Activated CD8-positive, alpha-beta memory T cell treated with anti-CD3 and anti-CD28 coated beads, Interleukin-2, amount 50 U/mL, for 24 hours (primary cell): ENCODE results near the gene BRDT.
"Not testable (repeated sequence)": the region's sequence is repeated elsewhere in the genome, so short reads cannot be mapped to it uniquely, and the experiment has no call there.

Experiments
- DNase-seq: peaks from one replicate; pipeline ENCODE4 v3.0.0-alpha.2; 2020; ENCODE audit errors: extremely low read depth

Gene BRDT

DNA sequence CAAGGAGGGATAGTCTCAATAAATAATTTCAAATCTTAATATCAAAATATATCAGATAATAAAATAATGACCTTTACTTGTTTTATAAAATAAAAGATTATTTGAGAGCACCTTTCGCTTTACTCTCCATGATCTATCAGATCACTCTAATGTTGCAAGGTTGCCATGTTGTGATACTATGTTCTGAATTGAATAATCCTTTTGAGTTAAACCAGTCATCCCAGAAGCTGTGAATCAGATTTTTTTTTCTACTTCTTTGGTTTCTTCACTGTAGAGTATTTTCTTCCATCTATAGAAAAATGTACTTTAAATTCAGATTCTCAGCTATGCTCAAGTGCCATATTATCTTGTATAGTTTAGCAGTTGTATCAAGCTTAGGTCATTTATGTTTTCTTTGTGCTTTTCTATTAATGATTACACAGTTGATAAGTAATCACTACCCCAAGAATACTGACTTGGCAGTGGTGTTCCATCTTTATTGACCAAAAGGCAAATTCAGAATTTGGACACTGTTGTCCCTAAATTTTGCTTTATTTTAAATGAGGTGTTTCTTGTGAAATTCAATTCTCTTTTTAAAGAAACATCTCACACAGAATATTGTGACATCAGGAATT, 32.9 kb downstream of the BRDT start:
- no peak for DNase-seq

GRCh38 chr1:91993256-91993655, 44.1 kb downstream of the BRDT start:
- no peak for DNase-seq

DNA sequence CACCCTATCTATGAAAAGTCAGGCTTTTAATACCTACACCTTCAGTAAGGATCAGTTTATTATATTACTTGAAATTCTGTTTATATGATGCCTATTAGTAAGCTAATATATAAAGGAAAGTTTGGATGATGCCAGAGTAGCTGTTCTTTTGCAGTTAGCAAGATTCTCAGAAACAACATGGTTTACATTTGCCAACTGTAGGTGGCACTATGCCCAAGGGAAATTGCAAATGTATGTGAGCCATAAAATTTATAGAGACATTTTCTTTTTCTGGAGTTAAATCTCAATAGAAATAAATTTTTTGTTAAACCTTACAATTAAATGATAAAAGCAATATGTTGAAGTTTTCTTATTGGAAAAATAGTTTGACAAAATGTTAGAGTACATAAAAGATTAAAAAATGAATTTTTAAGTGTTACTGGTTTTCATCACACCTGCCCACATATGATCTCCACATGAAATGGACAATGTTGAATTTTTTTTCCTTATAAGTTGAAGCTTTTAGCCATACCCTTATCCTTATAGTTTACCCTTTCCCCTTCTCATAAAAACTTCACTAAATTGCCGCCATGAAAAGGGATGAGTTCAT, 48.5 kb downstream of the BRDT start:
- DNase-seq, result no peak

DNA sequence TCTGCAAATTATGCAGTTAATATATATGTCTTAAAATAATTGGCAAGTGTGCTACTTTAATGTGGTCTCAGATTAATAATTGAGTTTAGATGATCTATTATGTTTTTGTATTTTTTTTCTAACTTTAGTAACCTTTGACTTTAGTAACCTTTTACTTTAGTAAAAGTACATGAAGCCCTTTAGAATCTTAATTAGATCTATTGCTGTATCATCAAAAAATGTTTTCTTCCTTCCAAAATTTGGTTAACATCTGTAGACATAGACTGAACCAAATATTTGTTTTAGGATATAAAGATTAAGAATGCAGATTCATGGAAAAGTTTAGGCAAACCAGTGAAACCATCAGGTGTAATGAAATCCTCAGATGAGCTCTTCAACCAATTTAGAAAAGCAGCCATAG, 54.9 kb downstream of the BRDT start:
- DNase-seq, result no peak

- DNase-seq, result no peak
These were observed 64.7 kb downstream of the BRDT start for GRCh38 chr1:92013923-92014322.

DNA sequence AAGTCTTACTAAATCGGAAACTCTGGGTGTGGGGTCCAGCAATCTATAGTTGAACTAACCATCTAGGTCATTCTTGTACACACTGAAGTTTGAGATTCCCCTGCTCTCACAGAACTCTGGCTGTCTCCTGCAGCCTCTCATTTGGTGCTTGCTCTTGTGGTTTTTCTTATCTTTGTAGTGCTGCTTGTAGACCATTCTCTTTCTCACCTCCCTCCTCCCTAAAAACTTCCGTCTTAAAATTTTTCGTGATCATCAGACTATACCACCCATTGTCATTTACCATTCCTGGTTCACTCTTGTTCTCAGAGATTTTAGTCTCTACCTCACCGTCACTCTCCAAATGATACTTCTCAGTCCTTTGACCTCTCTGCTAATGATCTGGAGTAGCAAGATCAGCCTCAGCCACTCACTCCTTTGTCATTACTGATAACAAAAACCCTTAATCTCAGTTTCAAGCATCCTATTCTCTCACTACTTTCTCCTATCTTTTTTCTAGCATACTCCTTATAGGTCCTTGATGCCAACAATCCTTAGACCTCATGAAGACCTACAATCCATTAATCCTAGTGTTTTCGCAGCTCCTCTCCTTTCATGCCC, 67.6 kb downstream of the BRDT start:
- no peak for DNase-seq

- DNase-seq, result no peak
These were observed 68.5 kb downstream of the BRDT start for GRCh38 chr1:92017656-92018055.

GRCh38 chr1:92026042-92026441, 76.8 kb downstream of the BRDT start:
- not testable (repeated sequence) for DNase-seq

DNA sequence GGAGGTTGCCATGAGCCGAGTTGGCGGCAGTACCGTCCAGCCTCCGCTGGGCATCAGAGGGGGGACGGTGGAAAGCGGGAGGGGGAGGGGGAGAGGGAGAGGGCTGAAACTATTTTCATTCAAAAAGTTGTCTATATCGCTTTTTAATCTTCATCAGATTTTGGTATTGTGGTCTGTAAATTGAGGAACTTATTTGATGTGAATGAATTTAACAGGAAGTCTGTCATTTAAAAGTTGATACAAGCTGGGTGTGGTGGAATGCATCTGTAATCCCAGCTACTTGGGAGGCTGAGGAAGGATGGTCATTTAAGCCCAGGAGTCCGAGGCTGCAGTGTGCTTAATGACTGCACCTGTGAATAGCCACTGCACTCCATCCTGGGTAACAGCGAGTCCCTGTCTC, 77.6 kb downstream of the BRDT start:
- DNase-seq, result no peak

DNA sequence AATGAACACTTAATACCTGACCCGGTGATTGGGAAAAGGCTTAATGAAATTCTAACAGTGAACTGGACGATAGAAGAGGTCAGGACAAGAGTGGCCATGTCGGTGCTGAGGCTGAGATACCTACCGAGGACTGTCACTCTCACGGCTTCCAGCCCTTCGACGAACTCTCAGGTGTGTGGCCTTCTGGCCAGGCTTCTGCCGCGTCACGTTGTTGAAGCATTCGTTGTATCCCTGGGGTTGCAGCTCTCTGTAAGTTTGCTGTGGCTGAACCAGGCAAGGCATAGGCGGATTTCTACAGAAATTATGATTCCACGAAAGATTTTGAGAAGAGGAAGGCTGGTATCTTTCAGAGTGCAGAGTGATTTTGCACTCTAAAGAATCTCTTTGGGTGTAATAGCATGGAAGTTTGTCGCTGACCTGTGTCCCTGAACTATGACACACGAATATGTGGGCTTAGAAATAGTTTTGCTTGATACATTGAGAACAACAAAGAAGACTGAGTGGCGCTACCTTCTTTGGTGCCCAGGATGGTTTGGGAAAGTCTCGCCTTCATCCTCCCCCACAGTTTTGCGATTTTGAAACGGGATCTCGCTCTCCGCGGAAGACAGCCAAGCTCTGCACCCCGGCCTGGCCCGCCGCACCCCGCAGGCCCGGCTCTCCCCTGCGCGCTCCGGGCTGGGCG, 80.2 kb downstream of the BRDT start:
- DNase-seq, result no peak

DNA sequence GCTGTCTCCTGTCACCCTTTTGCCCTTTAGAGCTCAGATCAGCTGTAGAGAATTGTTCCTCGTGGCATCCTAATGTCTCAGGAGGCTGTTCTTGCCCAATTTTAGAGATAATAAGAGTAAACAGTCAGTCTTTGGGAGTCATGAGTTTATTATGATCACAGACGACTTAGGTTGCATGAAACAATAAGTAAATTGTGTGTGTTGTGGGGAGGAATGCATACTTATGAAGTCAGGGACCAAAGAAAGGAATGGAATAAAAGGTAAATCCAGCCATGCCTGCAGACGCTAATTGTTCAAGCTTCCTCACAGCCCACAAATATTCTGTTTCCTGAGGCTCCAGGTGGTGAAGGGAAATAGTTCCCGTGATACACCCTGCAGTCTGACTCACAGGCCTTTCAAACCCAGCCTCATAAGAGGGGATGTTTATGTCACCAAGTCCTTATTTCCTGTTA, 81.5 kb downstream of the BRDT start:
- DNase-seq, result no peak

DNA sequence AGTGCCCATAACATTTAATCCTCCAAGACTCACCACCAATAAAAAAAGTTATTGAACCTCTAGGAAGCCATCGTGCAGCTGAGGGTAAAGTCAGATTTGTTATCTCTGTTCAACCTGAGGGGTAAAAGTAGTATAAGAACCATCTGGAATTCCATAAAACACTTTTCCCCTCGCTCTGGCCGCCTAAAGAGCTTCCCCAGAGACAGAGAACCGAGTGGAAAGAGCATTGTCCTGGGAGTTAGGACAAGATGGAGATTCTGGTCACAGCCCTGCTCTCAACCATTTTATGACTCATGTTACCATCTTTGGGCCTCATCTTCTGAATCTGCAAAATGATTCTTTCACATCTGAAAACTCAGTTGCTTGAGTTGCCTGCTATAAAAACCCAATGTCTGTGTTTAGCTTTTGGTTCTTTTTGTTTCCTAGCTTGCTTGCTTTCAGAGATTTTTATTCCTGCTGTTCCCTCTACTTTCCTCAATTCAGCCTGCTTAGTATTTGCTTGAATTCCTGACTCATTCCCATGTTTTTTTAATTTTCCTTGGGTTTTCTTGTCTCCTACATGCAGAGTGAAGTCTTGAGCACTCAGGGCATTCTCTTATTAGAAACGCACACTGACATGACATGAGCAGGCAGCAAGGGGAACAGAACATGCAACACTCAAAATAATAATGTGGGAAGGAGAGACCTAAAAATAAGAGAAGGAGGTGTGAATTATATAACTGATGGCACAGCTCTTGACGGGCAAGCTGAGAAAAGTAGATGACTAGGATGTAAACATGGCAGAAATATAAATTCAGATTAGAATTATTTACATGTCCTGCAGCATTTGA, 82.3 kb downstream of the BRDT start:
- no peak for DNase-seq

- no peak for DNase-seq
These were observed 88.2 kb downstream of the BRDT start for GRCh38 chr1:92037400-92037799.

DNA sequence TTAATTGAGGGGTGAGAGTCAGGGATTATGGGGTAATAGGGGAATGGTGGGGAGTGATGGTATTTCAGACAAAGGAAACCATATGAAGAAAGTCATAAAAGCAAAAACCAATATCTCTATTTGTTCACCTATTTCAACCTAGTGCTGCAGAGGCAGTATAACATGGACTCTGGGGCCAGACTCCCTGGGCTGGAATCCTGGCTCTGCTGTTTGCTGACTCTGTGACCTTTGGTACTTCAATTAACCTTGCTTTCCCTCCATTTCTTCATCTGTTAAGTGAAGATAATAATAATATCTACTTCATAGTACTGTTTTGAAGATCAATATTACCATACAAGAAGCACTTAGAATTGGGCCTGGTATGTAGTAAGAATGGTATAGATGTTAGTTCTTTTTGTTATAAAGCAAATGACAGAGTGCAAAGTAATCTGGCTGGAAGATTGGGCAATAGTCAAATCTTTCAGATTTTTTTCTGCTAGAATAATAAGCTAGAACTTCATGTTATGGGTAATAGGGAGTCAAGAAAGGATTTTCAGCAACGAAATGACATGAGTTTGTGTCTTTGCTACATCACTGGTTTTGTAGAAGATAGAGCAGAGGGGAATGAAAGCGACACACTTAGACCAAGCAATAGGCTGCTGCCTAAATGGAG, 89.6 kb downstream of the BRDT start:
- DNase-seq, result no peak

- DNase-seq, result no peak
These were observed 91.8 kb downstream of the BRDT start for GRCh38 chr1:92040971-92041370.

- DNase-seq, result no peak
These were observed 94.4 kb downstream of the BRDT start for GRCh38 chr1:92043621-92044020.

- DNase-seq, result no peak
These were observed 96.7 kb downstream of the BRDT start for GRCh38 chr1:92045766-92046495.

DNA sequence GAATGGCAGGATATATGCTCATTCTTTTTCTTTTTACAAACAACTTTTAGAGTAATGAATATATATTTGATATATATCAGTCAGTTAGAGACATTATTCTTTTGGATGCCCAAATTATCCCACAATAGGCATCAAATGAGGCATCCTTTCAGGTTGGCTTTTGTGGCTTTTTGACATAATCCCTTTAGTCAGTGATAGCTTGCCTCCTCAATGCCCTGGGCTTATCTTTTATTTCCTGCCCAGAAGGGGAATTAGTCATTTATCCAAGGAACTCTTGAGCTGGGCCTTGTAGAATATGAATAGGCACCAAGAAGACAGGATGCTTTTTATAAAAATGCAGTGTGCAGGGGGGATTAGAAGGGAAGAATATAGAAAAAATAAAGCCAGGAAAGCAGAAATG, 102.7 kb downstream of the BRDT start:
- no peak for DNase-seq
